Dermis microvascular lymphatic vessel endothelial cell (primary cell): ENCODE results near the gene RARA. TPM values are rescaled to one million over a fixed set of nuclear protein-coding genes. Genes with fewer than 3 reads are reported as not detected.

Experiments used
- DNase-seq, 2 donors: peaks; one replicate each; pipeline versions ENCODE4 v3.0.0 to v3.0.0-alpha.2; 2010; ENCODE audit warnings: low read depth in 2 of 2
- total RNA-seq: library from RNA; depleted of rRNA; stranded (reverse); fragments of >200 nt; gene quantifications from 2 replicates; pipeline ENCODE4 v1.2.1, GENCODE V29; 2014

RARA gene
- total RNA-seq: 5.1 and 10.9 TPM in 2 replicates

DNA sequence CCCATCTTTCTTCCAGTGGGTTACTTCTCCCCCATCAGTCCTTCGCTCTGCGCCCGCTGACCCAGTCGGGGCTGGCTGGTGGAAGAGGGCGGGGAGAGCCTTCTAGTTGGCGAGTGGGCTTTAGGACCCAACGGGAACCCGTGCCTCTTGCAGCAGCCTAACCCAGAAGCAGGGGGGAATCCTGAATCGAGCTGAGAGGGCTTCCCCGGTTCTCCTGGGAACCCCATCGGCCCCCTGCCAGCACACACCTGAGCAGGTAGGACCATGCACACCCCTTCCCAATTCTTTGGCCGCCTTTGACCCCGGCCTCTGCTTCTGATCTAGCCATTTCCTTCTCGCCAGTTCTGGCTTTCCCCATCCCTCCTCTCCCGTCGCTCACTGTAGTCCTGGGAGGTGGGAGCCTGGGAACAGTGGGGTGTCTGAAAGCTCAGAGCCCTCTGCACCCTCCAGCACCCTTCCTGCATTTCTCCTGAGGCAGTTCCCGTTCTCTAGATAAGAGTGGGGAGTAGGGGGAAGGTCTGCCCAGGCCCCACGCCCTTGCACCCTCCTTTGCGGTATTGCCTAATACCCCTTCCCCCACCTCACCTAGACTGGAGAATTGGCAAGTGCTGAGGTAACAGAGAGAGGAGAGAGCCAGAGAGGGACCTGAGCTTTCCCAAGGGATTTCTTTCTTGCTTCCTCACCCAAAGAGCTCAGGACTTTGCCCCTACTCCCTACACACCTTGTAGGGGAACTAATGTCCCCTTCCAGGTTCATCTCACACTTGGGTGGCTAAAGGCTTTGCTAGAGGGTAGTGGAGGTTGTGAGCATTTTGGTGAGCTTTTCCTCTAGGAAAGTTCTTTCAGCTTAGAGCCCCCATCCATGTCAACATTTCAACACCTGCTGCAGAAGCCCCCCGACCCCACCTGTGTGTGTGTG, at the start of gene RARA:
Gene RARA, plus strand, starts transcription at position 150 of the 918 bp plus-strand sequence. CDS start 22,039 bp downstream, outside the sequence.
- DNase-seq: peak in 1 of 2 donors; percentile 42

DNA sequence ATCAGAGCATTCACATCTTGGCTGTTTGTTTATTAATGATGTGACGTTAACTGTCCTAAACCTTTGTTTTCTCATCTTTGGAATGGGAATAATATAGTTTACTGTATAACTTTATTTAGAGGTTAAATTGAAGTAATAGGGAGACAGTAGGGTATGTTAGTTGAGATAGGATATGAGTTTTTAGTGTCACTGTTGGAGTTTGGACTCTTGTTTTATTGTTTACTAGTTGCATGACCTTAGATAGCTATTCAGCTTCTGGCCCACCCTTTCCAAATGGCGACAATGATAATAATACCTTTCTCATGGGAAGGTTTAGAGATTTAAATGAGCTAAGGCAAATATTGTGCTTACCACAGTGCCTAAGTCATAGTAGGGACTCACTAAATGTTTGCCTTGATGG, 49.5 kb upstream of the RARA start:
- no peak for DNase-seq

DNA sequence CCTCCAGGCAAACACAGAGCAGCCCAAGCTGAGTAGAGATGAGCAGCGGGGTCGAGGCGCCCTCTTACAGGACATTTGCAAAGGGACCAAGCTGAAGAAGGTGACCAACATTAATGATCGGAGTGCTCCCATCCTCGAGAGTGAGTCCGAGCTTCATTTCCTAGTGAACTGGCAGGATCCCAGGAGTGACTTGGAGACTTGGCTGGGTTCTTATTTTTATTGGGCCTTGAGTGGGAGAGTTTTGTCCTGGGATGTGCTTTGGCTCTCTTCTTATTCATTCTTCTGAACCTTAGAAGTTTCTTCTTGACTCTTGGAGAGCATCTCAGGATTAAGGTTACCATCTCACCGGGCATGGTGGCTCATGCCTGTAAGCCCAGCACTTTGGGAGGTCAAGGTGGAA, 48.5 kb upstream of the RARA start:
- DNase-seq: no peak

DNA sequence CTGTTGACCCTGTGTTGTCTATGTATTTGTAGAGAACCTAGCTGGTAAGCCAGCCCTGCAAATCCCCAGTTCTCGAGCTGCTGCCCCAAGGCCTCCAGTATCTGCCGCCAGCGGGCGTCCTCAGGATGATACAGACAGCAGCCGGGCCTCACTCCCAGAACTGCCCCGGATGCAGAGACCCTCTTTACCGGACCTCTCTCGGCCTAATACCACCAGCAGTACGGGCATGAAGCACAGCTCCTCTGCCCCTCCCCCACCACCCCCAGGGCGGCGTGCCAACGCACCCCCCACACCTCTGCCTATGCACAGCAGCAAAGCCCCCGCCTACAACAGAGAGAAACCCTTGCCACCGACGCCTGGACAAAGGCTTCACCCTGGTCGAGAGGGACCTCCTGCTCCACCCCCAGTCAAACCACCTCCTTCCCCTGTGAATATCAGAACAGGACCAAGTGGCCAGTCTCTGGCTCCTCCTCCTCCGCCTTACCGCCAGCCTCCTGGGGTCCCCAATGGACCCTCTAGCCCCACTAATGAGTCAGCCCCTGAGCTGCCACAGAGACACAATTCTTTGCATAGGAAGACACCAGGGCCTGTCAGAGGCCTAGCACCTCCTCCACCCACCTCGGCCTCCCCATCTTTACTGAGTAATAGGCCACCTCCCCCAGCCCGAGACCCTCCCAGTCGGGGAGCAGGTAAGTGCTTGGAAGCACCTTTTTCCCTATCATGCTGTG, 44.4 kb upstream of the RARA start:
- no peak for DNase-seq

DNA sequence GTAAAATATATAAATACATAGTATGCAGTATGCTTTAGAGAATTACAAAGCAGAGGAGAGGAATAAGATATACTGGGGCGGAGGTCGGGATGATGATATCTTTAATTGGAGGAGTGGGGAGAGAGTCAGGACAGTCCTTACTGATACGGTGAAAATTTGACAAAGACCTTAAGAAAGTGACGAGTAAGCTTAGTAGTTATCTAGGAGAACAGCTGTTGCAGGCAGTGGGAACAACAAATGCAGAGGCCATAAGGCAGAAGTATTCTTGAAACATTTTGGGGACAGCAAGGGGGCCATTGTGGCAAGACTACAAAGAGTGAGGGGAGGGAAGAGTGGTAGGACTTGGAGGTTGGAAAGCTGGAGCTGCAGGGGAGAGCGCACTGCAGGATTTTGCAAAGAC, 43.6 kb upstream of the RARA start:
- DNase-seq: no peak

DNA sequence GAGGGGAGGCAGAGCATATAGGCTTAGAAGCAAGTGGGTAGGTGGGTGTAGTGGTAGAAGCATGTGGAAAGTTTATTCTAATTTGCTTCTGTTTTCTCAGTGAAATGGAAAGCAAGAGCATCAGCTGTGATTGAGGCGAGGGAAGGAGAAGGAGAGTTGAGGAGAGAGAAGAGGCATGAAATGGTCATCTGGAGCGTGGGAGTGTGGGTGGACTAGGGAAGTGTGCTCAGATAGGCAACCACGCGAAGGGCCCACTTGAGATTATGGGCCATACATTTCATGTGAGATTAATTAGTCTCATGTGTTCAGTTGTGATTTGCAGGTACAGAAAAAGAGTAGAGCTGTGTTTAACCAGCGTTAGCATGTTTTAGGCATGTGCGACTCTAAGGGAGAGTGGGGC, 42.1 kb upstream of the RARA start:
- DNase-seq: no peak

DNA sequence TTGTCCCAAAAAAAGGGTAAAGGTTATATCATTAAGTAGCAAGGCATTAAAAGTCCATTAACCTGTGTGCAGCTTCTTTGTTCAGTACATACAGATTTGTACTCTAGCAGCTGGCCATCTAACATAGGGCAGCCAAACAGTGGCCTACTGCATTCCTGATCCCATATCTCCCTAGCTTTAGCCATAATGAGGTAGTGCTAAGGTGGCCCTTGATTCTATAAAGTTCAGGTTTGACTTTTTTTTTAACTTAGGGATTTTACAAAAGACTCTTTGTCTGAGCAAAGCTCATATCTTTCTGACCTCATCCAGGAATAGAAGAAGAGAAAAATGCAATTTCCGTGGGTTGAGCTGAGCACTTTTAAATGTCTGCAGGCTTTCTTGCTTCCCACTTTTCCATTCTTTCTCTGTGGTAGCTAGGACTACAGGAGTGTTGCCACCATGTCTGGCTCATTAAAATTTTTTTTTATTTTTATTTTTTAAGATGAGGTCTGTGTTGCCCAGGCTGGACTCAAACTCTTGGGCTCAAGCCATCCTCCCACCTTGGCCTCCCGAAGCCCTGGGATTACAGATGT, 40.8 kb upstream of the RARA start:
- no peak for DNase-seq

DNA sequence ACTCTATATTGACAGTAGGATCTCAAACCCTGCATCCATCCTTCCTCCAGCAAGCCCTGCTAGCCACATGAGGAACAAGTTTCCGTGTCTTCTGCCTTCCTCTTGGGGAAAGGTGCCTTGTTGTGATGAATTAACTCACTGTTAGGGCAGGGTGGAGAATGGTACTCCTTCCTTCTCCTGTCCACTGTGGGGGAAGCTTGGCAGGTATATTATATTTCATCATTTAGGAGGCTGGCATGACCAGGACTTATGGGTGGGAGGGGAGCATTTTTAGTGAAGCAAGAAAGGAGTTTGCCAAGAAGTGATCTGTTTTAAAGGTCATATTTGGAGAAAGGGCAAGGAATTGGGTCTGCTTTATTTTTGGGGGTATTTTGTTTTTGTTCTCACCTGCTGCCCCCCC, 30.6 kb upstream of the RARA start:
- no peak for DNase-seq

DNA sequence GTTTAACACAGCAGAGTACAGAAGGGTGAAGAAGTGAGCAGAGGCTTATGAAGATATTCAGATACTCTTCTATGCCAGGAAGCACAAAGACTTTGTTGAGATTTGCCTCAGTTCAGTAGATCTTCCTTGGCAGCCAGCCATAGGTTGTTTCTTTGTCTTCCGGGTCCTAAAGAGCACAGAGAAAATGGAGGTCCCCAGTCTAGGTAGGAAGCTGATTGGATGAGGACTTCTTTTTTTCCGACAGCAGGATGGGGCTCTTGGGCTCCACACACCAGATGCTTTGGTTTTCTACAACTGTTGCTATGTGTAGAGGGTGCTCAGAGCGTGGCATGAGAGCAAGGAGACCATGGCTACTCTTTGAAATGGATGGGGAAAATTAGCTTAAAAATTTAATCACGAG, 29.6 kb upstream of the RARA start:
- no peak for DNase-seq

DNA sequence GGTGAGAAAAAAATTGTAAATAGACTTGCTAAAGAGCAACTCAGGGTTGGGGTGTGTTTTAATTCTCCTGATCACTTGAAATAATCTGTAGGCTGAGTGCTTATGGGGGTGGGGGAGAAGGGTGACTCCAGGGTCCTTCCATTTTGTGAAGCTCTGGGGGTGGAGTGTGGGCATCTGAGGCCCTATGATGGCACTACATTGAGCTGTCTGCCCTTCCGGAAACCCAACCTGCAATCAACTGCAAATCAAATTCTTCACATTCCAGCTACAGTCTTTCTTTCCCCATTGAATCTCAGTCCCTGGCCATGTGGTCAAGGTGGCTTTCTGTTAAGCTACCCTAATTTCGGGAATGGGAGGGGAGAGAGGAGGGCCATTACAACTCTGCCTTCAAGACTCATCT, 27.3 kb upstream of the RARA start:
- DNase-seq: no peak

DNA sequence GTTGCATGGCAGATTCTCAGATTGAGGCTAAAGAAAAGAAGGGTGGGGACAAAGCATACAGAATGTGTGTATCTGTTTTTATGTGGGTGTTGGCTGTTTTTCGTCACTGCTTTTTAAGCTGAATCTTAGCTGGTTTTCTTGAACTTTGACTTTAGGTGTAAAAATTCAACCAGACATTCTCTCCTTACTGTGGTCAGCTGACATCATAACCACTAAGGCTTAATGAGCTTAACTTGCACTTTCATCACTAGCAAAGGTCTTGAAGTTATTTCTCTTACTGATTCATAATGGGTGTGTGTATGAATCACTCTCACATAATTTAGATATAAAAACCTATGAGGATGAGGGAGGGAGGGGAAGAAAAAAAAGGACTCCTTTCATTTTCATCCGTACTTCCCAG, 25.3 kb upstream of the RARA start:
- DNase-seq: peak in 1 of 2 donors; percentile 50

DNA sequence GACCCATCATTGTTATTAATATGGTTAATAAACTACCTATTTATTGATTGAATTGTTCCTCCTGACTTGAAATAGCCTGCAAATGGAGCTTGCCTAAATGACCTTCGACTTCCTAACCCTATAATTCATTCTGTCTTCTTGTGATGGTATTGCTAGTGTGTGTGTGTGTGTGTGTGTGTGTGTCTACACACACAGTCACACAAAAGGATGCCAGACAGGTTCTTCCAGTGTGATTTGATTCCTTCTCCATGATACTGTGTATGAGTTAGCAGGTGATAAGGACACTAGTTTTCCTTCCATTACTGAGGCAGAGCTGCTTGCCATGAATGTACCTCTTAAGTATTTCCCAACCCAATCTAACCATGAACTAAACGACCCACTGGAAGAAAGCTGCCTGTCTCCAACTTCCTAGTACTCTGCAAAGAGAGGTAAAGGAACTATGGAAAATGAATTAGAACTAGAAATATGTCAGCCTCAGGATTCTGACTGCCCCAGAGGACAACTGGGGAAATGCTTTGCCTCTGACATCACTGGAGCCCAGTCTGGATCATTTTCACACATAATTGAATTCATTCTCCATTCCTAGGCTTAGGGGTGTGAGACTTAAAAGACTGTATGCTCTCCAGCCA, 24.8 kb upstream of the RARA start:
- peak in 1 of 2 donors; percentile 62 for DNase-seq

DNA sequence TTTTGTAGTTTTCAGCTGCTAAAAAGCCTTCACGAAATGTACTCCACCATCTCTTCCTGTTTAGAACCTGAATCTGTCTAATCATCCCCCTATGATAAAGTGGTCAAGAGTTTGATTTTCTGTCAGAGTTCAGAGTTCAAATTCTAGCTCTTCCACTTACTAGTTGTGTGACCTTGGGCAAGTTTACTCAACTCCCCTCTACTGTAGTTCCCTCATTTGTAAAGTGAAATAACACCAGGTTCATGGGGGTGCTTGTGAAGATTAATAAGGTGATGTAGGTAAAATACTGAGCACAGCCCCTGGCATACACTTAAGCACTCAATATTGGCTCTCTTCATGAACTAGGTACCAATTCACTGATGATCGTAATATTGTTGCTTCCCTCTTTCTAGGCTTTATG, 22.5 kb upstream of the RARA start:
- no peak for DNase-seq

DNA sequence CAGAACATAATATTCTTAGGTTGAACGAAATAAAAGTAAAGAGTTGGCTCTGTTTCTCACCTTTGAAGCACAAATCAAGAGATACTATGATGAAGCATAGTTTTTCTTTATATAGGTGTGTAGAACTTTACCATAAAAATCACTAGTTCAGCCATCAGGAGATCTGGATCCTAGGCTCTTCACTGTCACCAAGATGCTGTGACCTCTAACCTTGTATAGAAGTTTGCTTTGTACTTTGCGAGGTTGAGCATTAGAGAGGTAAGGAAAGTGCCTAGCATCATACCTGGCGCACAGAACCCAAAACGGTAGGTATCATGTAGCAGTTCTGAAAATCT, 21.9 kb upstream of the RARA start:
- no peak for DNase-seq

DNA sequence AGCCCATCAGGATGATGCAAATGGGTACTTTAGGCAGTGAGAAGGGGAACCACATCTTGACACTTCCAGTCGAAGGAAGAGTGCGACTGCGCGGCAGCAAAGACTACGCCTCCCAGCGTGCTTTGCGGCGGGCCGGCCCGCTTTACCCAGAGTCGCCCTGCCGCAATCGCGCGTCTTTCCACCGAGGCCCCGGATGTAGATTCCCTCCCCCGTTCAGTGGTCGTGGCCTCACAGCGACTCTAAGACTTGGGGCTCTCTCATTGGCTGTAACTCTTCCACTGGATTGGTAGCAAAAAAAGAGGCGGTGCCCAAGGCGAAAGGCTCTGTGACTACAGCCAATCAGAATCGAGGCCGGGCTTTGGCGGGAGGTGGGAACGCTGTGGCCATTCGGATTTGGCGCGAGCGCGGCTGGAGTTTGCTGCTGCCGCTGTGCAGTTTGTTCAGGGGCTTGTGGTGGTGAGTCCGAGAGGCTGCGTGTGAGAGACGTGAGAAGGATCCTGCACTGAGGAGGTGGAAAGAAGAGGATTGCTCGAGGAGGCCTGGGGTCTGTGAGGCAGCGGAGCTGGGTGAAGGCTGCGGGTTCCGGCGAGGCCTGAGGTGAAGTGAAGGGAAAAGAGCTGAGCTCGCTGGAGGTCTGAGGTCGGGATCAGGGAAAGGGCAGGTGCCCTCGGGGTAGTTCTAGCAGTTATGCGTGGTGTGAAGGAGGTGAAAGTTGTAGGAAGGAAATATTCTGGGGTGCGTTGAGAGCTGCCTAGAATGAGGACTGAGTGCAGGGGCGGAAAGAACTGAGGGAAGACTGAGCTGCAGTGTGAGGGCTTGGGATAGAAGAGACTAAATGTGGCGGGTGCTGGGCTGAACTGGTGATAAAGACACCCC, 21.2 kb upstream of the RARA start, which contains the start of gene CDC6:
Gene CDC6, plus strand, starts transcription at position 386 of the 876 bp plus-strand sequence. CDS start 1,542 bp downstream, outside the sequence.
- DNase-seq: peak; percentile 98 to 99

DNA sequence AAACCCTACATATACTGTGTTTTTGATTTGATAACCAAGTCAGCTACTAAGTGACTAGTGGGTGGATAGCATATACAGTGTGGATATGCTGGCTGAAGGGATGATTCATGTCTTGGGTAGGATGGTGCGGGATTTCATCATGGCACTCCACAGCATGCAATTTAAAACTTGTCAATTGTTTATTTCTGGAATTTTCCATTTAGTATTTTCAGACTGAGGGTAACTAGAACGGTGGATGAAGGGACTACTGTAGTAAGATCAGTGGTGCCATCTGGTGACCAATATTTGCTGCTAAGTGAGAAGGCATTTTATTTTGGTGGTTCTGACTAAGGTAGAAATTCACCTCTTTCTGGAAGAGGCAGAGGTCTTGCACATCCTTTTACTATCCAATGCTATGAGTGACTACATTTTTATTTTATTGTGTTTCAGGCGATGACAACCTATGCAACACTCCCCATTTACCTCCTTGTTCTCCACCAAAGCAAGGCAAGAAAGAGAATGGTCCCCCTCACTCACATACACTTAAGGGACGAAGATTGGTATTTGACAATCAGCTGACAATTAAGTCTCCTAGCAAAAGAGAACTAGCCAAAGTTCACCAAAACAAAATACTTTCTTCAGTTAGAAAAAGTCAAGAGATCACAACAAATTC, 18.2 kb upstream of the RARA start:
- peak; percentile 90 to 92 for DNase-seq

DNA sequence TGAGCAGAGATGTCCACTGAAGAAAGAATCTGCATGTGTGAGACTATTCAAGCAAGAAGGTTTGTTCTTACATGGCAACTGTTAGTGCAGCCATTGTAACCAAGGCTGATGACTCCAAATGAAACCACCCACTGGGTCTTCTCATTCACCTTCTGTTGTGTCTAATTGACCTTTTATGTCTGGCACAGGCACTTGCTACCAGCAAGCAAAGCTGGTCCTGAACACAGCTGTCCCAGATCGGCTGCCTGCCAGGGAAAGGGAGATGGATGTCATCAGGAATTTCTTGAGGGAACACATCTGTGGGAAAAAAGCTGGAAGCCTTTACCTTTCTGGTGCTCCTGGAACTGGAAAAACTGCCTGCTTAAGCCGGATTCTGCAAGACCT, 17.7 kb upstream of the RARA start:
- DNase-seq: no peak

DNA sequence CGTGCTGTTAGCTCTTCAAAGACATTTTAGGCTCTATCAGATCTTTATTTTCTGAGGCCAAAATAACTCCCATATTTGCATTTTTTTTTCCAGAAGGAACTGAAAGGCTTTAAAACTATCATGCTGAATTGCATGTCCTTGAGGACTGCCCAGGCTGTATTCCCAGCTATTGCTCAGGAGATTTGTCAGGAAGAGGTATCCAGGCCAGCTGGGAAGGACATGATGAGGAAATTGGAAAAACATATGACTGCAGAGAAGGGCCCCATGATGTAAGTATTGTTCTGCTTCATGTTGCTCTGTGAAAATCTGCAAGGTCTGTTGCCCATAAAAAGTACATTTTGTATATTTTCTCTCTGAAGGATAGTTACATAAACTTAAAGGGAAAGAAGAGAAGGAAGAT, 15.6 kb upstream of the RARA start:
- DNase-seq: peak; percentile 22 to 45

DNA sequence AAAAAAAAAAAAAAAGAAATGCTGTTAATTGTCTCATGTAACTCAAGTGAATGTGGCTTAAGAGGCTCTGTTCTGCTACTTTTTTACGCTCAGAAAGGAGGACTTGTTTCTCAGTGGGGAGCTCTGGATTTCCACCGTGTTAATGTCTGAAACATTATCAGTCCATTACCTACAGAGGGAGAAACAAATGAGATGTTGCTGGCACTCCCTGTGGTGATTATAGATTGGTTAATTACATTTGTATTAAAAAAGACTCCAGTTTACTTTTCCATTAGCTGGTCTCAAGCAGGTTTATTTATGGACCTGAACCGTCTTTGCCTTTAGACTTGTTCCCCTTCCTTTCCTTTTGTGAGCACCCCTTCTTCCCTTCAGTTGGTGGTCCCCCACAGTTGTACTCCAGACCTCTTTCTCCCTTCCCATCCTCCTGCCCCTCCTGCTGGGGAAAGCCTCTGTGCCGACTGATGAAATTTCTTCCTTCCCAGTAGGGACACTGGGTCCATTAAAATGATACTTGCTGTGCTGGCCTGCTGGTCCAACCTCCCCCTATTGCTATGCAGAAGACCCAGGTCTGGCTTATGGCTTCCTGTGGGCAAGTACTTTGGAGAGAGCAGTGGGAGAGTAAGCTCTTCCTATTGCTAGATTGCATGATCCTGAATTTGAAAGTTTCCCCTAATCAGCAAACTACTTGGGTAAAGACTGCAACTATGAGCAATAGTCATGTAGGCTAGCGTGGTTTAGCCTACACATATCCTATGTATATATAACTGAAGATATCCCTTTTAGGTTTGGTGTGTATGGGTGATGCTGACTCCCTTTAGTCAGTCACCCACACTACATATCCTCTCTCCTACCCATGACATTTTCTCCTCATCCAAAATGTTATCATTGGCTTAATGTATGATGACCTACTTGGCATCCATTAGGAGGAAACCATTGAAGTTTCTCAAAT, 13.2 kb upstream of the RARA start:
- DNase-seq: no peak
